Activated naive CD8-positive, alpha-beta T cell treated with anti-CD3 and anti-CD28 coated beads, Interleukin-2, amount 10 ng/mL, durations not matched to agents 7 days and 5 days (primary cell): ENCODE data around the gene PCSK2. TPM values are rescaled to one million over a fixed set of nuclear protein-coding genes. Genes with fewer than 3 reads are reported as not detected.

Experiments
- ATAC-seq: fragments of 150-1000 bp; cut with Tn5 transposase; one replicate; pipeline ENCODE4 v1.10.0; 2021; ENCODE audit warnings: low read depth, moderate library complexity
- POLR2A ChIA-PET: fragments of 350-600 bp; sonication (Branson Sonifier 250); formaldehyde crosslinking; loops from one replicate; lab custom pipeline; 2021; ENCODE audit warnings: antibody characterized with exemption; lab: Charles Lee
- DNase-seq: peaks from one replicate; pipeline ENCODE4 v3.0.0; 2021
- H3K27ac Mint-ChIP-seq: one replicate; pipeline ENCODE4 v1.8.0; 2022; ENCODE audit warnings: mild to moderate bottlenecking, mixed read lengths
- H3K27me3 Mint-ChIP-seq: one replicate; pipeline ENCODE4 v1.8.0; 2022; ENCODE audit warnings: mild to moderate bottlenecking, moderate library complexity, mixed read lengths
- H3K36me3 Mint-ChIP-seq: one replicate; pipeline ENCODE4 v1.8.0; 2021; ENCODE audit warnings: mild to moderate bottlenecking, mixed read lengths
- H3K4me1 Mint-ChIP-seq: one replicate; pipeline ENCODE4 v1.8.0; 2021; ENCODE audit warnings: mixed read lengths
- H3K4me3 Mint-ChIP-seq: one replicate; pipeline ENCODE4 v1.8.0; 2022; ENCODE audit warnings: mild to moderate bottlenecking, moderate library complexity, mixed read lengths
- H3K9me3 Mint-ChIP-seq: one replicate; pipeline ENCODE4 v1.8.0; 2021; ENCODE audit warnings: mixed read lengths
- total RNA-seq, 2 experiments: library from RNA; stranded (reverse); gene quantifications; one replicate each; pipeline ENCODE4 v1.2.3, GENCODE V29; 2021

PCSK2 gene
- total RNA-seq, 2 experiments from 2014 or later: not detected

GRCh38 chr20:17530716-17531664 lies 304.1 kb downstream of the PCSK2 start, which contains the start of gene BFSP1:
Gene BFSP1, minus strand, starts transcription at chr20:17531379. Its CDS starts 50 bp downstream, at chr20:17531329.
- peaks cover 13% of the 10 kb centered on the region for H3K4me1 Mint-ChIP-seq
- no peaks in the 10 kb centered on the region for H3K36me3 Mint-ChIP-seq
- H3K4me3 Mint-ChIP-seq: peak within 1 kb of the TSS; percentile 87
- peak within 1 kb of the TSS; percentile 67 for H3K27ac Mint-ChIP-seq
- no peaks in the 10 kb centered on the region for H3K9me3 Mint-ChIP-seq
- ATAC-seq: peak; percentile 78
- peaks cover 30% of the 10 kb centered on the region for H3K27me3 Mint-ChIP-seq
- POLR2A ChIA-PET: interaction anchor here (1.1 to 1.8 kb wide), 2 partner anchors 26 to 79 kb away, joined by 3 to 9 read pairs; no protein-coding TSS in a partner anchor
- peak; percentile 66 for DNase-seq

GRCh38 chr20:17531665-17532025 lies 304.8 kb downstream of the PCSK2 start:
- peaks cover 28% of the 10 kb centered on the region for H3K27me3 Mint-ChIP-seq
- peak overlapping the region; percentile 87 for H3K4me3 Mint-ChIP-seq
- peaks cover 14% of the 10 kb centered on the region for H3K4me1 Mint-ChIP-seq
- ATAC-seq (no peak), DNase-seq (no peak)
- H3K9me3 Mint-ChIP-seq: no peaks in the 10 kb centered on the region
- peak overlapping the region; percentile 67 for H3K27ac Mint-ChIP-seq
- no peaks in the 10 kb centered on the region for H3K36me3 Mint-ChIP-seq
- POLR2A ChIA-PET: interaction anchor here (1.8 kb wide), 1 partner anchor 26 kb away, joined by 9 read pairs; no protein-coding TSS in a partner anchor

- Mint-ChIP-seq H3K4me3 (no peak overlapping the region), H3K27ac (no peak overlapping the region), H3K36me3 (no peaks in the 10 kb centered on the region), H3K9me3 (no peaks in the 10 kb centered on the region), H3K4me1 (peaks cover 18% of the 10 kb centered on the region), H3K27me3 (peaks cover 24% of the 10 kb centered on the region)
- ATAC-seq: no peak
- DNase-seq: no peak
- POLR2A ChIA-PET: no interaction called here
Measured at GRCh38 chr20:17533396-17533795, 306.6 kb downstream of the PCSK2 start.

- Mint-ChIP-seq H3K4me1 (peaks cover 19% of the 10 kb centered on the region), H3K36me3 (no peaks in the 10 kb centered on the region), H3K27ac (no peak overlapping the region), H3K4me3 (no peak overlapping the region), H3K9me3 (no peaks in the 10 kb centered on the region), H3K27me3 (peaks cover 29% of the 10 kb centered on the region)
- POLR2A ChIA-PET: no interaction called here
- ATAC-seq: no peak
- no peak for DNase-seq
Measured at GRCh38 chr20:17534077-17534476, 307.2 kb downstream of the PCSK2 start.
